GM10847 (cell line): Measurements from ENCODE around the gene SIGLEC6.

ENCODE experiments used
- POLR2A ChIP-seq: IDR thresholded peaks from 2 replicates; pipeline ENCODE4 v1.6.1; 2011; ENCODE audit not compliant: insufficient read length; ENCODE audit errors: extremely low read depth

Gene SIGLEC6

GRCh38 chr19:51552608-51552995 lies 21.1 kb upstream of the SIGLEC6 start:
- TF ChIP-seq POLR2A, result no peak

- TF ChIP-seq POLR2A, result no peak
Measured at GRCh38 chr19:51551673-51552432, 20.4 kb upstream of the SIGLEC6 start.

GRCh38 chr19:51550848-51551672 lies 19.6 kb upstream of the SIGLEC6 start:
- no peak for TF ChIP-seq POLR2A

- TF ChIP-seq POLR2A, result no peak
Measured at GRCh38 chr19:51549533-51550324, 18.3 kb upstream of the SIGLEC6 start.

- no peak for TF ChIP-seq POLR2A
Measured at GRCh38 chr19:51548891-51549305, 17.4 kb upstream of the SIGLEC6 start.

GRCh38 chr19:51548213-51548651 lies 16.8 kb upstream of the SIGLEC6 start:
- no peak for TF ChIP-seq POLR2A

- TF ChIP-seq POLR2A, result no peak
Measured at GRCh38 chr19:51547397-51548212, 16.1 kb upstream of the SIGLEC6 start.

GRCh38 chr19:51546650-51547396 lies 15.4 kb upstream of the SIGLEC6 start:
- TF ChIP-seq POLR2A, result no peak

- no peak for TF ChIP-seq POLR2A
Measured at GRCh38 chr19:51546107-51546649, 14.7 kb upstream of the SIGLEC6 start.

- TF ChIP-seq POLR2A, result no peak
Measured at GRCh38 chr19:51544038-51544437, 12.6 kb upstream of the SIGLEC6 start.

GRCh38 chr19:51542699-51543098 lies 11.2 kb upstream of the SIGLEC6 start:
- no peak for TF ChIP-seq POLR2A

GRCh38 chr19:51541458-51542357 lies 10.2 kb upstream of the SIGLEC6 start:
- TF ChIP-seq POLR2A, result no peak

GRCh38 chr19:51539821-51540366 lies 8.4 kb upstream of the SIGLEC6 start:
- no peak for TF ChIP-seq POLR2A

- TF ChIP-seq POLR2A, result no peak
Measured at GRCh38 chr19:51535535-51535934, 4.1 kb upstream of the SIGLEC6 start.
